SK-N-SH treated with all-trans-retinoic acid at 6 μM for 48 hours (cell line): ENCODE results near the gene KRTAP10-3.

Experiments used
- ATAC-seq: fragments of 200-7000 bp; cut with Tn5 transposase; 3 replicates; pipeline ENCODE4 v1.9.1; 2020; ENCODE audit warnings: mild to moderate bottlenecking, moderate library complexity
- ARNTL ChIP-seq: fragments of 450-650 bp; formaldehyde crosslinking; IDR thresholded peaks from 2 replicates; pipeline ENCODE4 v1.5.0; 2020; ENCODE audit warnings: low read depth, mild to moderate bottlenecking, moderate library complexity, borderline replicate concordance
- BACH2 ChIP-seq: fragments of 250-450 bp; sonication (Bioruptor Pico); IDR thresholded peaks from 2 replicates; pipeline ENCODE4 v1.9.0; 2021; ENCODE audit warnings: mild to moderate bottlenecking, borderline replicate concordance
- ESRRG ChIP-seq: fragments of 250-450 bp; sonication (Bioruptor Pico); IDR thresholded peaks from 2 replicates; pipeline ENCODE4 v1.6.1; 2021; ENCODE audit warnings: mild to moderate bottlenecking
- ISL1 ChIP-seq: fragments of 250-450 bp; sonication (Bioruptor Pico); IDR thresholded peaks from 2 replicates; pipeline ENCODE4 v2.1.2; 2022; ENCODE audit warnings: mild to moderate bottlenecking, moderate library complexity
- OSR1 ChIP-seq: fragments of 250-450 bp; sonication (Bioruptor Pico); IDR thresholded peaks from 2 replicates; pipeline ENCODE4 v1.8.0; 2022; ENCODE audit warnings: moderate library complexity, mild to moderate bottlenecking, inconsistent platforms
- PPARA ChIP-seq: fragments of 250-450 bp; sonication (Bioruptor Pico); IDR thresholded peaks from 2 replicates; pipeline ENCODE4 v1.5.0; 2020; ENCODE audit warnings: mild to moderate bottlenecking, borderline replicate concordance
- RARB ChIP-seq: fragments of 250-450 bp; sonication (Bioruptor Pico); IDR thresholded peaks from 2 replicates; pipeline ENCODE4 v1.8.0; 2021; ENCODE audit warnings: mild to moderate bottlenecking, moderate library complexity
- SNAI2 ChIP-seq: fragments of 250-450 bp; sonication (Bioruptor Pico); IDR thresholded peaks from 2 replicates; pipeline ENCODE4 v1.5.0; 2020; ENCODE audit warnings: mild to moderate bottlenecking, moderate library complexity
- ZC3H10 ChIP-seq: fragments of 250-450 bp; sonication (Bioruptor Pico); IDR thresholded peaks from 2 replicates; pipeline ENCODE4 v1.5.1; 2021; ENCODE audit warnings: mild to moderate bottlenecking, moderate library complexity
- ZFP3 ChIP-seq: fragments of 250-450 bp; sonication (Bioruptor Pico); IDR thresholded peaks from 2 replicates; pipeline ENCODE4 v1.5.0; 2020; ENCODE audit warnings: mild to moderate bottlenecking, moderate library complexity
- ZFP30 ChIP-seq: fragments of 450-650 bp; formaldehyde crosslinking; IDR thresholded peaks from 2 replicates; pipeline ENCODE4 v1.5.0; 2022; ENCODE audit warnings: mild to moderate bottlenecking, moderate library complexity
- ZNF565 ChIP-seq: fragments of 450-650 bp; formaldehyde crosslinking; conservative IDR thresholded peaks from 2 replicates; pipeline ENCODE4 v1.5.0; 2020; ENCODE audit warnings: low read depth, mild to moderate bottlenecking, moderate library complexity
- ZNF8 ChIP-seq: fragments of 450-650 bp; formaldehyde crosslinking; IDR thresholded peaks from 2 replicates; pipeline ENCODE4 v1.5.0; 2020; ENCODE audit warnings: mild to moderate bottlenecking, moderate library complexity
- TF ChIP-seq, protein P1 (sequence below): fragments of 250-450 bp; sonication (Bioruptor Pico); IDR thresholded peaks from 2 replicates; pipeline ENCODE4 v1.5.1; 2021; ENCODE audit warnings: mild to moderate bottlenecking, moderate library complexity
- TF ChIP-seq, protein P2 (sequence below): fragments of 250-450 bp; sonication (Bioruptor Pico); IDR thresholded peaks from 2 replicates; pipeline ENCODE4 v1.5.0; 2020; ENCODE audit warnings: mild to moderate bottlenecking, moderate library complexity
- TF ChIP-seq, protein P3 (sequence below): fragments of 250-450 bp; sonication (Bioruptor Pico); IDR thresholded peaks from 2 replicates; pipeline ENCODE4 v1.8.0; 2021; ENCODE audit warnings: low read depth, mild to moderate bottlenecking, moderate library complexity, borderline replicate concordance
- TF ChIP-seq, protein P4 (sequence below): fragments of 250-450 bp; sonication (Bioruptor Pico); IDR thresholded peaks from 2 replicates; pipeline ENCODE4 v1.5.1; 2020; ENCODE audit warnings: low read depth, mild to moderate bottlenecking, moderate library complexity

Gene KRTAP10-3

DNA sequence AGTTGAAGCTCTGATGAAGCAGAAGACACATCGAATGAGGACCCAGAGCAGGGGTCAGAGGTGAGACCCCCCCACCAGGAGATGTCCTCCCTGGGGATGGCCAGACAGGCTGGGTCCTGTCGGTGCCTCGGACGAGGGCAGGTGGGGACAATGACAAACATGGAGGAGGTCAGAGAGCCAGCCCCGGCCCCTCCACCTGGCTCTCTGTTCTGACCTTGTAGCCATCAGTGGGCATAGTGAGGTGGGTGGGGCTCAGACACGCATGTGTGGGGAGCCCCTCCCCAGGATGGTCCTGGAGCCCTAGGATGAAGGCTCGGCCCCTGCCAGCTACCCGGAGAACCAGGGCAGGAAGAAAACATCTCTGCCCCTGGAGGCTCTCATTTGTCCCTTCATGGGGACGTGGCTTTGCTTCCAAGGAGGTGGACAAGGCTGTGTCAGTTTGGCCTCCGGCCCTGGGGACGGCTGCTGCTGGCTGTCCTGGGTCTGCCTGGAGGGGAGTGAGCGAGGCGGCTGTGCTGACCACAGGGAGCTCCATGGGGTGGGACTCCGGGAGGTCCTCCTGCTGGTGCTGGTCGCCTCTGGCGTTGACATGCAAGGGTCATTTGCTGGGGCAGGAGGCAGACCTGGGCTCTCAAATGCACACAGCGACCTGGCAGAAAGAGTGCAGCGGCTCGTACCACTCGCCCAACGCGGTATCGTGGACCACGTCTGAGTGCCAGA, 31.2 kb upstream of the KRTAP10-3 start:
- no peak for TF ChIP-seq ESRRG
- no peak for TF ChIP-seq ZNF565
- no peak for TF ChIP-seq ISL1 (CRISPR knock-in tag)
- TF ChIP-seq, protein P1, sequence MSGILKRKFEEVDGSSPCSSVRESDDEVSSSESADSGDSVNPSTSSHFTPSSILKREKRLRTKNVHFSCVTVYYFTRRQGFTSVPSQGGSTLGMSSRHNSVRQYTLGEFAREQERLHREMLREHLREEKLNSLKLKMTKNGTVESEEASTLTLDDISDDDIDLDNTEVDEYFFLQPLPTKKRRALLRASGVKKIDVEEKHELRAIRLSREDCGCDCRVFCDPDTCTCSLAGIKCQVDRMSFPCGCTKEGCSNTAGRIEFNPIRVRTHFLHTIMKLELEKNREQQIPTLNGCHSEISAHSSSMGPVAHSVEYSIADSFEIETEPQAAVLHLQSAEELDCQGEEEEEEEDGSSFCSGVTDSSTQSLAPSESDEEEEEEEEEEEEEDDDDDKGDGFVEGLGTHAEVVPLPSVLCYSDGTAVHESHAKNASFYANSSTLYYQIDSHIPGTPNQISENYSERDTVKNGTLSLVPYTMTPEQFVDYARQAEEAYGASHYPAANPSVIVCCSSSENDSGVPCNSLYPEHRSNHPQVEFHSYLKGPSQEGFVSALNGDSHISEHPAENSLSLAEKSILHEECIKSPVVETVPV (CRISPR knock-in tag) = no peak
- TF ChIP-seq ARNTL = no peak
- TF ChIP-seq PPARA (CRISPR knock-in tag) = no peak
- TF ChIP-seq SNAI2 (CRISPR knock-in tag) = no peak
- TF ChIP-seq, protein P2, sequence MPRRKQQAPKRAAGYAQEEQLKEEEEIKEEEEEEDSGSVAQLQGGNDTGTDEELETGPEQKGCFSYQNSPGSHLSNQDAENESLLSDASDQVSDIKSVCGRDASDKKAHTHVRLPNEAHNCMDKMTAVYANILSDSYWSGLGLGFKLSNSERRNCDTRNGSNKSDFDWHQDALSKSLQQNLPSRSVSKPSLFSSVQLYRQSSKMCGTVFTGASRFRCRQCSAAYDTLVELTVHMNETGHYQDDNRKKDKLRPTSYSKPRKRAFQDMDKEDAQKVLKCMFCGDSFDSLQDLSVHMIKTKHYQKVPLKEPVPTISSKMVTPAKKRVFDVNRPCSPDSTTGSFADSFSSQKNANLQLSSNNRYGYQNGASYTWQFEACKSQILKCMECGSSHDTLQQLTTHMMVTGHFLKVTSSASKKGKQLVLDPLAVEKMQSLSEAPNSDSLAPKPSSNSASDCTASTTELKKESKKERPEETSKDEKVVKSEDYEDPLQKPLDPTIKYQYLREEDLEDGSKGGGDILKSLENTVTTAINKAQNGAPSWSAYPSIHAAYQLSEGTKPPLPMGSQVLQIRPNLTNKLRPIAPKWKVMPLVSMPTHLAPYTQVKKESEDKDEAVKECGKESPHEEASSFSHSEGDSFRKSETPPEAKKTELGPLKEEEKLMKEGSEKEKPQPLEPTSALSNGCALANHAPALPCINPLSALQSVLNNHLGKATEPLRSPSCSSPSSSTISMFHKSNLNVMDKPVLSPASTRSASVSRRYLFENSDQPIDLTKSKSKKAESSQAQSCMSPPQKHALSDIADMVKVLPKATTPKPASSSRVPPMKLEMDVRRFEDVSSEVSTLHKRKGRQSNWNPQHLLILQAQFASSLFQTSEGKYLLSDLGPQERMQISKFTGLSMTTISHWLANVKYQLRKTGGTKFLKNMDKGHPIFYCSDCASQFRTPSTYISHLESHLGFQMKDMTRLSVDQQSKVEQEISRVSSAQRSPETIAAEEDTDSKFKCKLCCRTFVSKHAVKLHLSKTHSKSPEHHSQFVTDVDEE (CRISPR knock-in tag) = no peak
- TF ChIP-seq ZC3H10 (CRISPR knock-in tag) = no peak
- no peak for TF ChIP-seq BACH2 (CRISPR knock-in tag)
- no peak for ATAC-seq

DNA sequence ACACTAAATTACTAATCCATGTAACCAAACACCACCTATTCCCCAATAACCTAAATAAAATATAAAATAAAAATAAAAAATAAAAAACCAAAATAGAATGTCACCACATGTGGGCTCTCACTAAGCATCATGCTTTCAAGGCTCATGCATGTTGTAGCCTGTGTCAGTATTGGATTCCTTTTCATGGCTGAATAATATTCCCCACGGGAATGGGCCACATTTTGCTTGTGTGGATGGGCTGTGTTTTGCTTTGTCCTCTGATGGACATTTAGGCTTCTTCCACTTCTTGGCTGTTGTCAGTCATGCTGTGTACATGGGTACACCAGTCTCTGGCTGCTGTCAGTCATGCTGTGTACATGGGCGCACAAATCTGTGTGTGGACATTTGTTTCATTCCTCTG, 30.5 kb upstream of the KRTAP10-3 start:
- no peak for ATAC-seq

More for the DNA sequence above, 30.5 kb upstream of the KRTAP10-3 start:
- TF ChIP-seq ZFP30 (CRISPR knock-in tag) = no peak
- TF ChIP-seq, protein P1 (CRISPR knock-in tag) = no peak
- TF ChIP-seq ZC3H10 (CRISPR knock-in tag) = no peak
- no peak for TF ChIP-seq ZNF8 (CRISPR knock-in tag)
- TF ChIP-seq, protein P3, sequence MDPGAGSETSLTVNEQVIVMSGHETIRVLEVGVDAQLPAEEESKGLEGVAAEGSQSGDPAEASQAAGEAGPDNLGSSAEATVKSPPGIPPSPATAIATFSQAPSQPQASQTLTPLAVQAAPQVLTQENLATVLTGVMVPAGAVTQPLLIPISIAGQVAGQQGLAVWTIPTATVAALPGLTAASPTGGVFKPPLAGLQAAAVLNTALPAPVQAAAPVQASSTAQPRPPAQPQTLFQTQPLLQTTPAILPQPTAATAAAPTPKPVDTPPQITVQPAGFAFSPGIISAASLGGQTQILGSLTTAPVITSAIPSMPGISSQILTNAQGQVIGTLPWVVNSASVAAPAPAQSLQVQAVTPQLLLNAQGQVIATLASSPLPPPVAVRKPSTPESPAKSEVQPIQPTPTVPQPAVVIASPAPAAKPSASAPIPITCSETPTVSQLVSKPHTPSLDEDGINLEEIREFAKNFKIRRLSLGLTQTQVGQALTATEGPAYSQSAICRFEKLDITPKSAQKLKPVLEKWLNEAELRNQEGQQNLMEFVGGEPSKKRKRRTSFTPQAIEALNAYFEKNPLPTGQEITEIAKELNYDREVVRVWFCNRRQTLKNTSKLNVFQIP (CRISPR knock-in tag) = no peak
- TF ChIP-seq, protein P2 (CRISPR knock-in tag) = no peak
- no peak for TF ChIP-seq OSR1 (CRISPR knock-in tag)
- TF ChIP-seq RARB (CRISPR knock-in tag) = no peak
- TF ChIP-seq ARNTL = no peak
- TF ChIP-seq PPARA (CRISPR knock-in tag) = no peak
- no peak for TF ChIP-seq ZFP3 (CRISPR knock-in tag)
- TF ChIP-seq, protein P4, sequence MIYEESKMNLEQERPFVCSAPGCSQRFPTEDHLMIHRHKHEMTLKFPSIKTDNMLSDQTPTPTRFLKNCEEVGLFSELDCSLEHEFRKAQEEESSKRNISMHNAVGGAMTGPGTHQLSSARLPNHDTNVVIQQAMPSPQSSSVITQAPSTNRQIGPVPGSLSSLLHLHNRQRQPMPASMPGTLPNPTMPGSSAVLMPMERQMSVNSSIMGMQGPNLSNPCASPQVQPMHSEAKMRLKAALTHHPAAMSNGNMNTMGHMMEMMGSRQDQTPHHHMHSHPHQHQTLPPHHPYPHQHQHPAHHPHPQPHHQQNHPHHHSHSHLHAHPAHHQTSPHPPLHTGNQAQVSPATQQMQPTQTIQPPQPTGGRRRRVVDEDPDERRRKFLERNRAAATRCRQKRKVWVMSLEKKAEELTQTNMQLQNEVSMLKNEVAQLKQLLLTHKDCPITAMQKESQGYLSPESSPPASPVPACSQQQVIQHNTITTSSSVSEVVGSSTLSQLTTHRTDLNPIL (CRISPR knock-in tag) = no peak
- TF ChIP-seq, all 23 proteins: peak for 0
